ENCODE measurements around the gene PTPRM. TPM values are rescaled to one million over a fixed set of nuclear protein-coding genes. Genes with fewer than 3 reads are reported as not detected.

The PTPRM gene
- total and polyA plus RNA-seq, 2 experiments from 2014 or later, result 1.6 to 5.3 TPM

DNA sequence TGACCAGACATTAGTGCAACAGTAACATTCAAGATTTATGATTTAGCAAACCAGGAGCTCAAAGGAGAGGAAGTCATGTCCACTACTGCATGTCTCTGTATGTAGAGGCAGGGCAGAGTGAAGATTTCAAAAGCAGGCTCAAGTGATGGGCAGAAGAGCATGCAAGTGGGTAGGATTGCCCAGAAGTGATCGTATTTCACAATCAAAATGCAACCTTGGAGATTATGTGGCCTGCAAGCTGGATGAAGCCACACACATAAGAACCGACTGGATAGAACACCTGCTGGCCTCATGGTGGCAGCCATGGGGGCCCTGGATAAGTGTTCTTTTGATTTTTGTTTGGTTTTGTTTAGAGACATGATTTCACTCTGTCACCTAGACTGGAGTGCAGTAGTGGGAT is 755.4 kb downstream of the PTPRM start:
- Mint-ChIP-seq H3K9me3 (no peaks in the 10 kb centered on the region), H3K4me3 (no peak overlapping the region), H3K27ac (no peak overlapping the region), H3K4me1 (no peaks in the 10 kb centered on the region), H3K36me3 (ENCODE audit: low read depth) (no peaks in the 10 kb centered on the region), H3K27me3 (ENCODE audit: insufficient read depth, low read depth, poor library complexity) (peaks cover 2% of the 10 kb centered on the region)
- no peaks in the 10 kb centered on the region for H3K79me2 ChIP-seq (replicated peaks; ENCODE audit: insufficient read depth)
- H3F3A ChIP-seq (replicated peaks; ENCODE audit: low read depth), result no peaks in the 10 kb centered on the region
- DNase-seq (ENCODE audit: low spot score), result no peak
- H3K4me1 ChIP-seq (ENCODE audit: insufficient read depth), result no peaks in the 10 kb centered on the region
- no peaks in the 10 kb centered on the region for H3K36me3 ChIP-seq (ENCODE audit: insufficient read depth)
- H2AFZ ChIP-seq, result no peak overlapping the region
- ATAC-seq, result no peak
- H3K4me3 ChIP-seq, result no peak overlapping the region
- no peaks in the 10 kb centered on the region for H3K27me3 ChIP-seq (ENCODE audit: insufficient read depth)
- TF ChIP-seq, protein P1, sequence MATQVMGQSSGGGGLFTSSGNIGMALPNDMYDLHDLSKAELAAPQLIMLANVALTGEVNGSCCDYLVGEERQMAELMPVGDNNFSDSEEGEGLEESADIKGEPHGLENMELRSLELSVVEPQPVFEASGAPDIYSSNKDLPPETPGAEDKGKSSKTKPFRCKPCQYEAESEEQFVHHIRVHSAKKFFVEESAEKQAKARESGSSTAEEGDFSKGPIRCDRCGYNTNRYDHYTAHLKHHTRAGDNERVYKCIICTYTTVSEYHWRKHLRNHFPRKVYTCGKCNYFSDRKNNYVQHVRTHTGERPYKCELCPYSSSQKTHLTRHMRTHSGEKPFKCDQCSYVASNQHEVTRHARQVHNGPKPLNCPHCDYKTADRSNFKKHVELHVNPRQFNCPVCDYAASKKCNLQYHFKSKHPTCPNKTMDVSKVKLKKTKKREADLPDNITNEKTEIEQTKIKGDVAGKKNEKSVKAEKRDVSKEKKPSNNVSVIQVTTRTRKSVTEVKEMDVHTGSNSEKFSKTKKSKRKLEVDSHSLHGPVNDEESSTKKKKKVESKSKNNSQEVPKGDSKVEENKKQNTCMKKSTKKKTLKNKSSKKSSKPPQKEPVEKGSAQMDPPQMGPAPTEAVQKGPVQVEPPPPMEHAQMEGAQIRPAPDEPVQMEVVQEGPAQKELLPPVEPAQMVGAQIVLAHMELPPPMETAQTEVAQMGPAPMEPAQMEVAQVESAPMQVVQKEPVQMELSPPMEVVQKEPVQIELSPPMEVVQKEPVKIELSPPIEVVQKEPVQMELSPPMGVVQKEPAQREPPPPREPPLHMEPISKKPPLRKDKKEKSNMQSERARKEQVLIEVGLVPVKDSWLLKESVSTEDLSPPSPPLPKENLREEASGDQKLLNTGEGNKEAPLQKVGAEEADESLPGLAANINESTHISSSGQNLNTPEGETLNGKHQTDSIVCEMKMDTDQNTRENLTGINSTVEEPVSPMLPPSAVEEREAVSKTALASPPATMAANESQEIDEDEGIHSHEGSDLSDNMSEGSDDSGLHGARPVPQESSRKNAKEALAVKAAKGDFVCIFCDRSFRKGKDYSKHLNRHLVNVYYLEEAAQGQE (IDR thresholded peaks at IDR 0.05; ENCODE audit: unreplicated experiment), result no peak
- no peak for TF ChIP-seq POLR2AphosphoS5 (IDR thresholded peaks at IDR 0.05; ENCODE audit: low read depth)
- no peak for TF ChIP-seq STAT1 (IDR thresholded peaks at IDR 0.05; ENCODE audit: unreplicated experiment)
- TF ChIP-seq ZNF331 (CRISPR knock-in tag; IDR thresholded peaks at IDR 0.05; ENCODE audit: low read depth), result no peak
- no peak for TF ChIP-seq EZH2 (IDR thresholded peaks at IDR 0.05; ENCODE audit: low read depth, unreplicated experiment)
- TF ChIP-seq, protein P2, sequence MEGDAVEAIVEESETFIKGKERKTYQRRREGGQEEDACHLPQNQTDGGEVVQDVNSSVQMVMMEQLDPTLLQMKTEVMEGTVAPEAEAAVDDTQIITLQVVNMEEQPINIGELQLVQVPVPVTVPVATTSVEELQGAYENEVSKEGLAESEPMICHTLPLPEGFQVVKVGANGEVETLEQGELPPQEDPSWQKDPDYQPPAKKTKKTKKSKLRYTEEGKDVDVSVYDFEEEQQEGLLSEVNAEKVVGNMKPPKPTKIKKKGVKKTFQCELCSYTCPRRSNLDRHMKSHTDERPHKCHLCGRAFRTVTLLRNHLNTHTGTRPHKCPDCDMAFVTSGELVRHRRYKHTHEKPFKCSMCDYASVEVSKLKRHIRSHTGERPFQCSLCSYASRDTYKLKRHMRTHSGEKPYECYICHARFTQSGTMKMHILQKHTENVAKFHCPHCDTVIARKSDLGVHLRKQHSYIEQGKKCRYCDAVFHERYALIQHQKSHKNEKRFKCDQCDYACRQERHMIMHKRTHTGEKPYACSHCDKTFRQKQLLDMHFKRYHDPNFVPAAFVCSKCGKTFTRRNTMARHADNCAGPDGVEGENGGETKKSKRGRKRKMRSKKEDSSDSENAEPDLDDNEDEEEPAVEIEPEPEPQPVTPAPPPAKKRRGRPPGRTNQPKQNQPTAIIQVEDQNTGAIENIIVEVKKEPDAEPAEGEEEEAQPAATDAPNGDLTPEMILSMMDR (conservative IDR thresholded peaks at IDR 0.05; ENCODE audit: low read depth in 2 of 2), result no peak
- no peaks in the 10 kb centered on the region for H4K20me1 ChIP-seq (replicated peaks; ENCODE audit: insufficient read depth)
- no peak overlapping the region for H3K27ac ChIP-seq (ENCODE audit: low read depth)
- no peak overlapping the region for H3K4me2 ChIP-seq
- 0 out of 2 replicates have a peak, but pooled peaks cover 6% of the 10 kb centered on the region for H3K9me2 ChIP-seq (ENCODE audit: insufficient read depth)

DNA sequence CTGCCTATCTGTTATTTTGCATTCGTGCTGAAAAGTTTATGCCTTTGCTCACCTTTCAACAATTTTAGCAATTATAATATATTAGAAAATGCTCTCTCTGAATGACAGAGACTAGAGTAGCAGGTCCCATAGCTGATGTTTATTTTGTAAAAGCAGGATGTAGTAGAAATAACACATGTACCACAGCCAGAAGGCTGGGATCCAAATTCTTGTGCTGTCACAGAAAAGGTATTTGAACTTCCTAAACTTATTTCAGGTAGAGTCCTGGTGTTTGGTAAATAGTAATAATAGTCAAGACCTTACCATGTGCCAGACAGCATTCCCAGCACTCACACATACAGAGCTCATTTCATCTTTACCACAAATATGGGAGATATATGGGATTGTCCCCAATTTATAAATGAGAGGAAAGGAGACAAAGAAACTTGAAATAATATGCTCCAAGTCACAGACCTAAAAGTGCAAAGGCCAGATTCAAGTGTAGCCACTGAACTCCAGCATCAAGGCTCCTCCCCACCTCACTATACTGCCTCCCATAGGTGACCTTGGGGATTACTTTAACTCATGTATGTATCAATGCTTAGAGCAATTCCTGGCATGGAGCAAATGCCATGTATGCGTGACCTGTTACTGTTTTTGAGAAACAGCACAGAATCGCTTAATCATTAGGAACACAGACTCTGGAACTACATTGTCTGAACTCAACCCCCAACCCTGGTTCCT is 757.4 kb downstream of the PTPRM start:
- Mint-ChIP-seq H3K9me3 (no peaks in the 10 kb centered on the region), H3K36me3 (ENCODE audit: low read depth) (no peaks in the 10 kb centered on the region), H3K4me1 (no peaks in the 10 kb centered on the region), H3K27ac (no peak overlapping the region), H3K27me3 (ENCODE audit: insufficient read depth, low read depth, poor library complexity) (peaks cover 1% of the 10 kb centered on the region), H3K4me3 (no peak overlapping the region)
- Histone ChIP-seq H3K4me2 (no peak overlapping the region), H3K9me2 (ENCODE audit: insufficient read depth) (no peaks in the 10 kb centered on the region), H4K20me1 (replicated peaks; ENCODE audit: insufficient read depth) (no peaks in the 10 kb centered on the region), H3K79me2 (replicated peaks; ENCODE audit: insufficient read depth) (no peaks in the 10 kb centered on the region), H3K27me3 (ENCODE audit: insufficient read depth) (no peaks in the 10 kb centered on the region), H3K4me1 (ENCODE audit: insufficient read depth) (no peaks in the 10 kb centered on the region), H3K4me3 (no peak overlapping the region), H3K36me3 (ENCODE audit: insufficient read depth) (no peaks in the 10 kb centered on the region), H3F3A (replicated peaks; ENCODE audit: low read depth) (no peaks in the 10 kb centered on the region), H2AFZ (no peak overlapping the region), H3K27ac (ENCODE audit: low read depth) (no peak overlapping the region)
- DNase-seq (ENCODE audit: low spot score) (peak; percentile 33), ATAC-seq (no peak)
- TF ChIP-seq, protein P2 (conservative IDR thresholded peaks at IDR 0.05; ENCODE audit: low read depth in 2 of 2), result peak; percentile 38 to 44
- TF ChIP-seq POLR2AphosphoS5 (IDR thresholded peaks at IDR 0.05; ENCODE audit: low read depth), result no peak
